Ovary (tissue), 9 donors: ENCODE measurements around the gene GALNT8. TPM values are rescaled to one million over a fixed set of nuclear protein-coding genes. Genes with fewer than 3 reads are reported as not detected.

Experiments used
- DNase-seq, 5 donors: peaks; one replicate each; pipeline ENCODE4 v3.0.0-alpha.2; 2019 to 2020
- H3K27ac ChIP-seq, 2 donors: fragments of 200-600 bp; one replicate each; pipeline versions ENCODE4 v1.5.1 to v1.8.0; 2019 to 2022
- H3K27me3 ChIP-seq: fragments of 200-600 bp; one replicate; pipeline ENCODE4 v1.8.0; 2022
- H3K36me3 ChIP-seq: fragments of 200-600 bp; sonication (generic); one replicate; pipeline ENCODE4 v1.5.1; 2019
- H3K4me1 ChIP-seq: one replicate; pipeline ENCODE4 v1.8.1; 2013; ENCODE audit warnings: mild to moderate bottlenecking, moderate library complexity; ENCODE audit not compliant: insufficient read depth
- H3K4me3 ChIP-seq: fragments of 200-600 bp; sonication (generic); one replicate; pipeline ENCODE4 v1.5.1; 2017
- H3K9me3 ChIP-seq, 2 donors: fragments of 200-600 bp in 1 of 2; sonication (generic) in 1 of 2; one replicate each; pipeline versions ENCODE4 v1.5.1 to v1.8.1; 2013 to 2019; ENCODE audit warnings: mild to moderate bottlenecking in 1 of 2, moderate library complexity in 1 of 2
- CTCF ChIP-seq, 3 donors: fragments of 450-650 bp in 2 of 3; fragments of 200-600 bp in 1 of 3; IDR thresholded peaks; one replicate each; pipeline versions ENCODE4 v1.5.1 to v1.8.0; 2016 to 2022; ENCODE audit warnings: antibody characterized with exemption in 3 of 3, mild to moderate bottlenecking in 1 of 3
- EP300 ChIP-seq: sonication (generic); formaldehyde crosslinking; IDR thresholded peaks from one replicate; pipeline ENCODE4 v1.6.1; 2017; ENCODE audit warnings: antibody characterized with exemption
- POLR2A ChIP-seq: fragments of 450-650 bp; IDR thresholded peaks from one replicate; pipeline ENCODE4 v1.6.1; 2017; ENCODE audit warnings: antibody characterized with exemption, mild to moderate bottlenecking, moderate library complexity
- WGBS, 3 donors: extraction: QIAGEN DNeasy Blood & Tissue Kit in 1 of 3; methylation state at CpG; one replicate each; pipeline versions ENCODE4 v1.1.5 to v1.1.7; 2013 to 2017; 5-methylcytosine and 5-hydroxymethylcytosine counted together
- intact Hi-C, 4 donors: fragments of 100-400 bp; cut with DNase I; formaldehyde crosslinking; loops; one replicate each; pipeline versions ENCODE4 v1.11.0 to v1.15.1; 2022 to 2023
- polyA plus RNA-seq, 2 donors: library from polyadenylated mRNA; stranded (reverse); fragments of 200-250 nt in 1 of 2; fragments of 350-450 nt in 1 of 2; fragmentation: Illumina TruSeq in 1 of 2; extraction: RNeasy Lipid Tissue Mini Kit (QIAGEN cat#74804) in 1 of 2; gene quantifications; one replicate each; pipeline ENCODE4 v1.2.3, GENCODE V29; 2013 to 2014
- total RNA-seq, 7 donors: library from RNA; depleted of rRNA in 2 of 7; stranded (reverse); fragments of >200 nt in 2 of 7; fragmentation: NEBNext Ultra II Directional in 3 of 7; extraction: Animal tissue kit (Norgen Biotek cat#: 25700) in 3 of 7; gene quantifications; one replicate each; pipeline versions ENCODE4 v1.1.0 to v1.2.4, GENCODE V29; 2016 to 2023
- donor health status: DM: no; HTN: no; CAD: no; lungs with moderate emphysema.
- donor health status: DM: no; HTN: no; CAD: no.
- donor health status: Bipolar disorder and iron deficiency.
- donor health status: DM: yes; HTN: yes; CAD: no.
- donor health status: DM: no; HTN: no; CAD: no.
- donor health status: DM: yes; HTN: yes; CAD: no.

Gene GALNT8
- total and polyA plus RNA-seq, 9 donors = 0.67 to 5.6 (median 1.3) TPM

DNA sequence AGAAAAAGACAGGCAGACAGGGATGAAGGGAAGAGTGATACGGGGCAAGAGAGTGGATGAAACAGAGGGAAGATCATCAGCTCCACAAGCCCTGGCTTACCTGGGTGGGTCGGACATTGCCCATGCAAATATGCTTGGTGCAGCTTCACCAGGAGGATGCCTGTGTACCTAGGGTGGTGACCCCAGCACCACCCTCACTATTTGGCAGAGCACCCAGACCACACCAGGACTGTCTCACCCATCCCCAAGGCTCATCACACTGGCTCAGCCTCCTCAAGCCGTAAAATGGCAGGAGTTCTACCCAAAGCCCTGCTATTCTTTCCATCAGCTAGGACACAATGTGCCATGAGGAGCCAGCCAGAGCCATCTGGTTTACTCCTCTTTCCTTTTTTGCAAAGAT, 3.0 kb downstream of the GALNT8 start:
- intact Hi-C loops = no loop called here
- H3K27ac ChIP-seq = no peak overlapping the region
- WGBS, 3 donors = 88 to 91% (median 88%) methylated on average over 3 of the region's 3 CpGs

GRCh38 chr12:4725057-4725456, 4.9 kb downstream of the GALNT8 start:
- no peaks in the 10 kb centered on the region for H3K9me3 ChIP-seq
- H3K36me3 ChIP-seq = no peaks in the 10 kb centered on the region
- no peak overlapping the region for H3K4me3 ChIP-seq
- H3K4me1 ChIP-seq = no peaks in the 10 kb centered on the region
- H3K27me3 ChIP-seq = no peaks in the 10 kb centered on the region
- 72 to 84% (median 81%) methylated on average over 3 of the region's 3 CpGs for WGBS, 3 donors
- no peak for DNase-seq
- no peak for TF ChIP-seq CTCF (IDR thresholded peaks at IDR 0.05)
- no peak for TF ChIP-seq EP300
- TF ChIP-seq POLR2A = no peak
- H3K27ac ChIP-seq = no peak overlapping the region
- intact Hi-C loops = no loop called here

More for the DNA sequence above, 3.0 kb downstream of the GALNT8 start:
- no peak overlapping the region for H3K4me3 ChIP-seq
- no peak for DNase-seq
- H3K9me3 ChIP-seq = no peaks in the 10 kb centered on the region
- H3K4me1 ChIP-seq = no peaks in the 10 kb centered on the region
- TF ChIP-seq POLR2A (no peak), EP300 (no peak), CTCF (IDR thresholded peaks at IDR 0.05) (no peak)
- no peaks in the 10 kb centered on the region for H3K27me3 ChIP-seq
- H3K36me3 ChIP-seq = no peaks in the 10 kb centered on the region

DNA sequence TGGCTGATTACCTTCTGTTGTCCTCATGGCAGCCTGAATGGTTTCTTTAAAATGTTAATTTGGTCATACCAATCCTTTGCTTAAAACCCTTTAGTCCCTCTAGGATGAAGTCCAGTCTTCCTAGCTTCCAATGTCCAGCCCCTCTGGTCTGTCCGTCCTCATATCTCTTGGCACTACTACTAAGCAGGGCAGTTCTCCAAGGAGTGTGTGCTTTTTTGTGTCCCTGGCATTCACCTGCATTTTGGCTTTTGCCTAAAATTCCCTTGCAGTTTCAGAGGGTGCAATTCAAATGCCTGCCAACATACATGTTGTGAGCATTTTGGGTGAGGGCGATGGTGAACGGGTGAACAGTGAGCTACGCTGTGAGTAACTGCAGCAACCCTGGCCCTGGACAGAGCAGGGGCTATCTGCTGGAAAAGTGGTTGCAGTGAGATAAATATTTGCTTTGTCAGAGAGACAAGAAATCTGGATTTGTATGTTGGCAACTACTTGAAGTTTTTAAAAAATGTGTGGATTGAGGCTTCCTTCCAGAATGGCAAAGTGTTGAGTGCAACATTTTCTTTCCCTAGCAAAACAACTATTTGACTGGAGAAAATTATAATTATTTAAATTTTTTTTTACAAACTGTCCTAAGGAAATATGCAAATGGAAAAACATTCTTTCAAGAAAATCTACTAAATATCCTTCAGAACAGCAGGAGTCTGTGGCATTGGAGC, 14.6 kb downstream of the GALNT8 start:
- DNase-seq = no peak
- 32 to 43% (median 40%) methylated on average over 4 of the region's 4 CpGs for WGBS, 3 donors
- intact Hi-C loops = no loop called here

DNA sequence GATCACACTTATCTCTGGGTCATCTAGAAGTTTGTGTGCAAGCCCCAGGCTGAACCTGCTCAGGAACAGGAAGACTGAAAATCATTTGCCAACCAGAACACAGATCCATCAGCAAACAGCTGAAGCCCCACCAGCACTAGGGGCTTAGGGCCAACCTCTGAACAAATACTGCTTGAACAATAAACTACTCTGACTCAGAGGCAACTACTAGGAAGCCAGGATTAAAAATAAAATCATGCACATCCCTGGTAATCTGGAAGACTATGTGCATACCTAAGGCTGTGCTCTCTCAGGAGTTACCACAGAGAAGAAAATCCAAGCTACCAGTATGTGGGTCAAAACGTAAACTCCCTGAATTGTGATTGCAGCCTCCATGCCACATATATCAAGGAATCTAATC, 15.9 kb downstream of the GALNT8 start:
- WGBS, 3 donors = 50 to 64% (median 64%) methylated on average over 1 of the region's 1 CpG
- intact Hi-C loops = no loop called here
- no peaks in the 10 kb centered on the region for H3K36me3 ChIP-seq
- DNase-seq = no peak
- TF ChIP-seq POLR2A = no peak
- no peak for TF ChIP-seq EP300
- no peak for TF ChIP-seq CTCF (IDR thresholded peaks at IDR 0.05)
- no peak overlapping the region for H3K4me3 ChIP-seq
- H3K4me1 ChIP-seq = no peaks in the 10 kb centered on the region
- no peaks in the 10 kb centered on the region for H3K9me3 ChIP-seq
- no peak overlapping the region for H3K27ac ChIP-seq
- H3K27me3 ChIP-seq = no peaks in the 10 kb centered on the region

More for the DNA sequence above, 14.6 kb downstream of the GALNT8 start:
- TF ChIP-seq EP300 = no peak
- no peak overlapping the region for H3K27ac ChIP-seq
- no peaks in the 10 kb centered on the region for H3K4me1 ChIP-seq
- H3K9me3 ChIP-seq = no peaks in the 10 kb centered on the region
- H3K36me3 ChIP-seq = no peaks in the 10 kb centered on the region
- no peaks in the 10 kb centered on the region for H3K27me3 ChIP-seq
- H3K4me3 ChIP-seq = no peak overlapping the region

DNA sequence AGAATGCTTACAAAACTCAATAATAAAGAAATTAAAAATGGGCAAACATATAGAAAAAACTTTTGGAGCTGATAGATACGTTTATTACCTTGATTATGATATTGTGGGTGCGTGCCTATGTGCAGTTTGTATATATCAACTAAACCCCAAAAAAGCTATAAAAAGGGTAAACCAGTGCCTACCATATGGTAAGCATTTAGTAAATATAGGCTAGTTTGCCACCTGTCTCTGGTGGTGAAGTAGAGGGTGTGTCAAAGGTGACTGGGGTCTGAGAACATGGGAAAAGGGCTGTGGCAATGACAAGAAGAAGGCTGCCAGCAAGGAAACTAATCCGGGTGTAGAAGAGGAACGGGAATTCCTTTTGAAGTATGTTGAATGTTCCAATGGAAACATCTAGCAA, 18.3 kb downstream of the GALNT8 start:
- intact Hi-C loops = no loop called here
- no peaks in the 10 kb centered on the region for H3K36me3 ChIP-seq
- no peak overlapping the region for H3K27ac ChIP-seq
- H3K27me3 ChIP-seq = no peaks in the 10 kb centered on the region
- 83 to 92% (median 90%) methylated on average over 4 of the region's 4 CpGs for WGBS, 3 donors
- no peak for TF ChIP-seq CTCF (IDR thresholded peaks at IDR 0.05)
- TF ChIP-seq EP300 = no peak
- TF ChIP-seq POLR2A = no peak
- H3K4me1 ChIP-seq = no peaks in the 10 kb centered on the region
- no peak overlapping the region for H3K4me3 ChIP-seq
- no peak for DNase-seq
- no peaks in the 10 kb centered on the region for H3K9me3 ChIP-seq
